Small intestine (tissue), 7 donors: ENCODE data around the gene PRKCQ. TPM values are rescaled to one million over a fixed set of nuclear protein-coding genes. Genes with fewer than 3 reads are reported as not detected.

Experiments used
- DNase-seq, 2 donors: peaks; one replicate each; pipeline versions ENCODE4 v3.0.0 to v3.0.0-alpha.2; 2013
- FAIRE-seq: peaks from 2 replicates; lab custom pipeline; 2012; peaks lifted over from hg19 to GRCh38; lab: Jason Lieb, UNC
- H3K27ac ChIP-seq, 3 donors: one replicate each; pipeline ENCODE4 v1.5.1; 2013; ENCODE audit warnings: low read length in 2 of 3, mild to moderate bottlenecking in 2 of 3, control low read depth in 1 of 3, inconsistent platforms in 1 of 3, low read depth in 1 of 3, moderate library complexity in 1 of 3
- H3K27me3 ChIP-seq, 3 donors: one replicate each; pipeline ENCODE4 v1.6.1; 2013; ENCODE audit warnings: low read length in 3 of 3, inconsistent platforms in 1 of 3; ENCODE audit not compliant: control insufficient read depth in 3 of 3, insufficient read depth in 3 of 3
- H3K36me3 ChIP-seq, 3 donors: one replicate each; pipeline ENCODE4 v1.6.1; 2013; ENCODE audit warnings: low read length in 3 of 3, inconsistent platforms in 1 of 3, low read depth in 1 of 3, mild to moderate bottlenecking in 1 of 3, moderate library complexity in 1 of 3; ENCODE audit not compliant: control insufficient read depth in 3 of 3, insufficient read depth in 2 of 3
- H3K4me1 ChIP-seq, 3 donors: one replicate each; pipeline ENCODE4 v1.6.1; 2013; ENCODE audit warnings: low read length in 2 of 3, inconsistent platforms in 1 of 3, low read depth in 1 of 3, mild to moderate bottlenecking in 1 of 3, moderate library complexity in 1 of 3; ENCODE audit not compliant: control insufficient read depth in 3 of 3, insufficient read depth in 2 of 3
- H3K4me3 ChIP-seq, 3 donors: one replicate each; pipeline ENCODE4 v1.5.1; 2013; ENCODE audit warnings: low read length in 3 of 3, control low read depth in 1 of 3, inconsistent platforms in 1 of 3, low read depth in 1 of 3, mild to moderate bottlenecking in 1 of 3, moderate library complexity in 1 of 3
- H3K9me3 ChIP-seq, 2 donors: one replicate each; pipeline ENCODE4 v1.6.1; 2013; ENCODE audit warnings: low read depth in 1 of 2, low read length in 1 of 2; ENCODE audit not compliant: control insufficient read depth in 2 of 2, insufficient read depth in 1 of 2
- WGBS, 3 donors: extraction: QIAGEN DNeasy Blood & Tissue Kit; methylation state at CpG; one replicate each; pipeline ENCODE4 v1.1.7; 2013; 5-methylcytosine and 5-hydroxymethylcytosine counted together
- polyA plus RNA-seq, 4 donors: library from polyadenylated mRNA; stranded (reverse) in 3 of 4; unstranded in 1 of 4; fragments of 200-250 nt in 3 of 4; fragments of 120-200 nt in 1 of 4; gene quantifications; one replicate each; pipeline versions ENCODE4 v1.2.1 to v1.2.3, GENCODE V29; 2013
- donor health status: healthy with polysubstance abuse.
- donor health status: control.
- donor health status: control.
- donor health status: Bipolar disorder and iron deficiency.
- donor health status: healthy.

PRKCQ gene
- polyA plus RNA-seq, 4 donors: 0.91 to 3.4 (median 1.3) TPM

DNA sequence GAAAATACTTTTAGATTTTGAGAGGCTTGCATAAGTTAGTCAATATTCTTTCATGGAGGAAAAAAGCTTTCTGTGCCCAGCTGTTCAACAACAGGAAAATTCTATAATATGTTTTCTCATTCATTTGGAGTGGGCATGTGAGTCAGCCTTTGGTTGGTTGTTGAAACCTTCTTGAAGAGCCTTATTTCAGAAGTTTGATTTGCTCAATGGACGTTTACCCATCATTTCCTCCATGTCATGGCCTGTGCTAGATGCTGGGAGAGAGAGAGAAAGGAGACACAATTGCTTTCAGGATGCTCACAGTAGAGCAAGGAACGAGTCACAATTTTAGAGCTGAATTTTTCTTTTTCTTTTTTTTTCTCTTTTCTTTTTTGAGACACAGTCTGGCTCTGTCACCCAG is 181.7 kb downstream of the PRKCQ start:
- no peaks in the 10 kb centered on the region for H3K4me1 ChIP-seq
- no peak overlapping the region for H3K4me3 ChIP-seq
- DNase-seq (no peak), FAIRE-seq (no peak)
- 62 to 82% (median 77%) methylated on average over 2 of the region's 2 CpGs for WGBS, 3 donors
- no peaks in the 10 kb centered on the region for H3K9me3 ChIP-seq
- H3K36me3 ChIP-seq: no peaks in the 10 kb centered on the region
- H3K27me3 ChIP-seq: peaks cover 0 to 3% (median 0%) of the 10 kb centered on the region in 3 donors
- no peak overlapping the region for H3K27ac ChIP-seq

DNA sequence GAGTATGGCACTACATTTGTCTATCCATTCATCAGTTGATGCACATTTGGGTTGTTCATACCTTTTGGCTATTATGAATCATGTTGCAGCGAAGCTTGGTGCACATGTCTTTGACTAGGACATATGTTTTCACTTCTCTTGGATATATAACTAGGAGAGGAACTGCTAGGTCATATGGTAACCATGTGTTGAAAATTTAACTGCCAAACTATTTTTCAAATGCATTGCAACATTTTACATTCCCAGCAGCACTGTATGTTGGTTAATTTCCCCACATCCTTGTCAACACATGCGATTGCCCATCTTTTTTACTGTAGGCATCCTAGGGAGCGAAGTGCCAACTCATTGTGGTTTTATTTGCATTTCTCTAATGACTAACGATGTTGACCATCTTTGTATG is 183.4 kb downstream of the PRKCQ start:
- no peaks in the 10 kb centered on the region for H3K36me3 ChIP-seq
- no peak overlapping the region for H3K4me3 ChIP-seq
- H3K4me1 ChIP-seq: no peaks in the 10 kb centered on the region
- 77 to 79% (median 77%) methylated on average over 4 of the region's 4 CpGs for WGBS, 3 donors
- FAIRE-seq (no peak), DNase-seq (no peak)
- H3K27me3 ChIP-seq: no peaks in the 10 kb centered on the region
- H3K27ac ChIP-seq: no peak overlapping the region
- peaks cover 0 to 4% of the 10 kb centered on the region in 2 donors for H3K9me3 ChIP-seq

DNA sequence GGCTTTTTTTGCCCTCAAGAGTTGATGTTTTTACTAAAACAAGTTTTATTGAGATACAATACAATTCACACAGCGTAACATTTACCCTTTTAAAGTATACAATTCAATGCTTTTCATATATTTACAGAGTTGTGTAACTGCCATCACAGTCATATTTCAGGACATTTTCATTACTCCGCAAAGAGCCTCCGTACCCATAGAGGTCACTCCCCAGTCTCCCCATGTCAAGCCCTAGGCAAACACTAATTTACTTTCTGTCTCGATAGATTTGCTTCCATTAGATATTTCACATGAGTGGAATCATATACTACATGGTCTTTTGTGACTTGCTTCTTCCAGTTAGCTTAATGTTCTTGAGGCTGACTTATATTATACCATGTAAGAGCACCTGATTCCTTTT is 183.8 kb downstream of the PRKCQ start:
- no peaks in the 10 kb centered on the region for H3K4me1 ChIP-seq
- H3K27me3 ChIP-seq: no peaks in the 10 kb centered on the region
- H3K36me3 ChIP-seq: no peaks in the 10 kb centered on the region
- peaks cover 0 to 6% of the 10 kb centered on the region in 2 donors for H3K9me3 ChIP-seq
- no peak overlapping the region for H3K4me3 ChIP-seq
- 95 to 97% (median 96%) methylated on average over 4 of the region's 4 CpGs for WGBS, 3 donors
- FAIRE-seq (no peak), DNase-seq (no peak)
- H3K27ac ChIP-seq: no peak overlapping the region

DNA sequence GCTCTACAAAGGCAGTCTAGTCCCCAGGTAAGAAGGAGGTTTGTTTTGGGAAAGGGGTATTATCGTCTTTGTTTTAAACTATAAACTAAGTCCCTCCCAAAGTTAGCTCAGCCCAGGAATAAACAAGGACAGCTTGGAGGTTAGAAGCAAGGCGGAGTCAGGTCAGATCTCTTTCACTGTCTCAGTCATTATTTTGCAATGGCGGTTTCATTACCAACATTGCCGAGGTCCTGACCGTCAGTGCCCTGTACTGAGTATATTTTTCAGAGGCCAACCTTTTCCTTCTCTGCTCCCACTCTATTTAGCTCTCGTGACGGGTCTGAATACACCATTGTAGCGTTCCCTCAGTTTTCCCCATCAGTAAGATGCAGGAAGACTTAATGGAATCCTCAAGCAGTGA is 184.5 kb downstream of the PRKCQ start:
- Histone ChIP-seq H3K36me3 (no peaks in the 10 kb centered on the region), H3K4me1 (no peaks in the 10 kb centered on the region), H3K27ac (no peak overlapping the region), H3K4me3 (no peak overlapping the region), H3K27me3 (no peaks in the 10 kb centered on the region), H3K9me3 (peaks cover 0 to 12% of the 10 kb centered on the region in 2 donors)
- FAIRE-seq (no peak), DNase-seq (no peak)
- 89 to 94% (median 91%) methylated on average over 8 of the region's 8 CpGs for WGBS, 3 donors

DNA sequence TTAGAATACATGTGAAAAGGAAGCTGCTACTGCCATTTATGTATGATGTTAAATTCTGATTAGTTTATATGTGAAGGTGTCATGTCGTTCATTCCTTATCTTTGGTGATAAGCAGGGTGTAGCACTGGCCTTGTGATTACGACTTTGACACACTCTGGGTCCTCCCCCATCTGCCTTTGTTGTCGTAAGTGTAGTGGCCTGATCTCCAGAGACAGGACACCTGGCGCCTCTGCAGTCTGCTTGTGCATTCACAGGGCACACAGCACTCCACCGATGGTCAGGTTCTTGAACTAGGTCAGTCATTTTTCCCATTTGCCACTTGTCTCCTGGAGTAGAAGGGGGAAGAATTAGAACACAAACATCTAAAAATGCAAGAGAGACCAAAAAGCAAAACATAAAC is 186.0 kb downstream of the PRKCQ start:
- WGBS, 3 donors: 13 to 52% (median 30%) methylated on average over 5 of the region's 5 CpGs
- H3K4me1 ChIP-seq: no peaks in the 10 kb centered on the region
- no peak overlapping the region for H3K4me3 ChIP-seq
- H3K9me3 ChIP-seq: peaks cover 0 to 14% of the 10 kb centered on the region in 2 donors
- H3K27ac ChIP-seq: no peak overlapping the region
- DNase-seq: peak; percentile 57 to 83
- no peaks in the 10 kb centered on the region for H3K36me3 ChIP-seq
- H3K27me3 ChIP-seq: no peaks in the 10 kb centered on the region
- no peak for FAIRE-seq

DNA sequence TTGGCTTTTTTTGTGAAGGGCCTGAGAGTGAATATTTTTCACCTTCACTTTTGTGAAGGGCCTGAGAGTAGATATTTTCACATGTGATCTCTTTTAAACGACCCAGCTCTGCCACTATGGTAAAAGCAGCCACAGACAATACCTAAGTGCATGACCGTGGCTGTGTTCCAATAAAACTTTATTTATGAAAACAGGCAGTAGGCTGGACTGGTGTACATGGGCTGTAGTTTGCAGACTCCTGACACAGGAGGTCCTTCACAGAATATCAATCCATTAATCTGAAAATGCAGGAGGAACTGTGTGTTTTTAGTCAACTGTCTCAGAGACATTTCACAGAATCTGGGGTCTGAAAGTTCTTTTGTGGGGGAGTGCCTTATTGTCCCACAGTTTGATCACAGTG is 186.9 kb downstream of the PRKCQ start:
- DNase-seq (no peak), FAIRE-seq (no peak)
- no peaks in the 10 kb centered on the region for H3K4me1 ChIP-seq
- no peaks in the 10 kb centered on the region for H3K36me3 ChIP-seq
- H3K4me3 ChIP-seq: no peak overlapping the region
- no peak overlapping the region for H3K27ac ChIP-seq
- peaks cover 0 to 22% of the 10 kb centered on the region in 2 donors for H3K9me3 ChIP-seq
- H3K27me3 ChIP-seq: no peaks in the 10 kb centered on the region
- WGBS, 3 donors: 79 to 83% (median 81%) methylated on average over 2 of the region's 2 CpGs

DNA sequence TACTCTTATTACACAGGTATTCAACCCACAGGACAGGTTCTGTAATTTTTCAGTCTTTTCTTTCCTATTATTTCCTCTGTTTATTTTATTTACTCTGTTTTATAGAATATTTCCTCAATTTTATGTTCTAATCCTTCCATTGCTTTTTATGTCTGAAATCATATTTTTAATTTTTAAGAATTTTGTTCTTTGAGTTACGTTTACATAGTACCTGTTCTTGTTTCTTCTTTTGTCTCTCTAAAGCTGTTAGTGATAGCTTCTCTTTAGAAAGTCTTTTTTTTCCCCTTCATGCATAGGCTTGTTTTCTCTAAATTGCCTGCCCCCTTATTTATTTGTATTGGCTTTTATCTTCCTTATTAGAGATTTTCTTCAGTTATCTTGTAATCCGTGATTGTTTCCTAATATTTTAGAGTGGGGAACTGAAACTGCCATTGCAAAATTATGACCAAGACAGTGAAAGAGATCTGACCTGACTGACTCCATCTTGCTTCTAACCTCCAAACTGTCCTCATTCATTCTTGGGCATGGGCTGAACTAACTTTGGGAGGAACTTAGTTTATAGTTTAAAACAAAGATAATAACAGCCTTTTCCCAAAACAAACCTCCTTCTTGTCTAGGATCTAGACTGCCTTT is 189.7 kb downstream of the PRKCQ start:
- Histone ChIP-seq H3K4me1 (no peaks in the 10 kb centered on the region), H3K4me3 (no peak overlapping the region), H3K27ac (no peak overlapping the region), H3K9me3 (peaks cover 0 to 23% of the 10 kb centered on the region in 2 donors), H3K36me3 (no peaks in the 10 kb centered on the region), H3K27me3 (no peaks in the 10 kb centered on the region)
- DNase-seq: no peak
- WGBS, 3 donors: 88 to 90% (median 89%) methylated on average over 2 of the region's 2 CpGs
- FAIRE-seq: no peak

DNA sequence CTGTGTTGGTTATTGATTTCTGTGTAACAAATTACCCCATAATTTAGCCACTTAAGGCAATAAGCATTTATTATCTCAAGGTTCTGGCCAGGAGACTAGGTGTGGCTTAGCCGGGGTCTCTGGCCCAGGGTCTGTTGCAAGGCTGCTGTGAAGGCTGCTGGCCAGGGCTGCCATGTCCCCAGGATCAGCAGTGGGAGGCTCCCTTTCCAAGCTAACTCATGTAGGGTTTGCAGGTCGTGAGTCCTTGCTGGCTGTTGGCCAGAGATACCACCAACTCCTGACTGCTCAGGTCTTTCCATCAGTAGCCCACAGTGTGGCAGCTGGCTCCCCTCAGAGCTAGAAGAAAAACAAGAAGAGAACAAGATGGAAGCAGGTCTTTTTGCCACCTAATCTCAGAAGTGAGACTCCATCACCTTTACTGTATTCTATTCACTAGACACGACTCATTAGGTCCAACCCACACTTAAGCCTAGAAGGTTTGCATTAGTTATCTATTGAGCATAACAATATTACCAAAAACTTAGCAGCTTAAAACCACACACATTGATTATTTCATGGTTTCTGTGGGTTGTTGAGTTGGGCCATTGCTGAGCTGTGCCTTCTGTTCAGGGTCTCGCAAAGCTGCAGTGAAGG is 191.7 kb downstream of the PRKCQ start:
- WGBS, 3 donors: 49 to 63% (median 54%) methylated on average over 4 of the region's 4 CpGs
- Histone ChIP-seq H3K27me3 (no peaks in the 10 kb centered on the region), H3K9me3 (peaks cover 0 to 23% of the 10 kb centered on the region in 2 donors), H3K36me3 (no peaks in the 10 kb centered on the region), H3K27ac (no peak overlapping the region), H3K4me3 (no peak overlapping the region), H3K4me1 (no peaks in the 10 kb centered on the region)
- DNase-seq: peak in 1 of 2 donors; percentile 37
- FAIRE-seq: no peak
